HG02885 (cell line): ENCODE measurements around the gene CDH4.
"Not testable (repeated sequence)": the region's sequence is repeated elsewhere in the genome, so short reads cannot be mapped to it uniquely, and the experiment has no call there.

Experiments used
- ATAC-seq: cut with Tn5 transposase; IDR thresholded peaks from one replicate; pipeline ENCODE4 v1.9.1; 2021; ENCODE audit warnings: mild to moderate bottlenecking; ENCODE audit not compliant: unreplicated experiment, poor library complexity

The CDH4 gene

GRCh38 chr20:61963149-61963548 lies 711.1 kb downstream of the CDH4 start:
- no peak for ATAC-seq

GRCh38 chr20:61963885-61964674 lies 712.0 kb downstream of the CDH4 start:
- no peak for ATAC-seq

GRCh38 chr20:61964675-61965605 lies 712.9 kb downstream of the CDH4 start:
- ATAC-seq, result no peak

GRCh38 chr20:61965606-61966491 lies 713.8 kb downstream of the CDH4 start:
- ATAC-seq, result no peak

GRCh38 chr20:61966492-61967244 lies 714.6 kb downstream of the CDH4 start:
- no peak for ATAC-seq

- ATAC-seq, result no peak
Measured at GRCh38 chr20:61967300-61967699, 715.2 kb downstream of the CDH4 start.

GRCh38 chr20:61968036-61968810 lies 716.2 kb downstream of the CDH4 start:
- ATAC-seq, result no peak

- ATAC-seq, result no peak
Measured at GRCh38 chr20:61968932-61969331, 716.9 kb downstream of the CDH4 start.

- no peak for ATAC-seq
Measured at GRCh38 chr20:61969806-61970205, 717.7 kb downstream of the CDH4 start.

- ATAC-seq, result no peak
Measured at GRCh38 chr20:61970357-61970756, 718.3 kb downstream of the CDH4 start.

GRCh38 chr20:61971595-61971994 lies 719.5 kb downstream of the CDH4 start:
- not testable (repeated sequence) for ATAC-seq

GRCh38 chr20:61972636-61973508 lies 720.8 kb downstream of the CDH4 start:
- no peak for ATAC-seq

- ATAC-seq, result no peak
Measured at GRCh38 chr20:61973515-61974356, 721.7 kb downstream of the CDH4 start.

GRCh38 chr20:61974357-61974665 lies 722.2 kb downstream of the CDH4 start:
- ATAC-seq, result no peak

GRCh38 chr20:61975407-61976129 lies 723.5 kb downstream of the CDH4 start:
- no peak for ATAC-seq

- no peak for ATAC-seq
Measured at GRCh38 chr20:61976263-61976643, 724.2 kb downstream of the CDH4 start.
